GM23338 (cell line): ENCODE measurements around the gene GAB2. TPM values are rescaled to one million over a fixed set of nuclear protein-coding genes. Genes with fewer than 3 reads are reported as not detected.

Experiments used
- ATAC-seq: fragments of 200-7000 bp; cut with Tn5 transposase; 3 replicates; pipeline ENCODE4 v1.9.1; 2020
- DNase-seq: peaks from one replicate; pipeline ENCODE4 v3.0.0-alpha.2; 2015; ENCODE audit warnings: low spot score
- H2AFZ ChIP-seq: fragments of 200-600 bp; sonication (generic); 2 replicates; pipeline ENCODE4 v1.8.0; 2016; ENCODE audit warnings: antibody characterized with exemption, mild to moderate bottlenecking, moderate library complexity
- H3F3A ChIP-seq: fragments of 200-600 bp; sonication (generic); replicated peaks from 2 replicates; pipeline ENCODE4 v1.8.0; 2017; ENCODE audit warnings: antibody characterized with exemption, mixed run types, low read depth
- H3K27ac ChIP-seq: fragments of 200-600 bp; sonication (generic); 2 replicates; pipeline ENCODE4 v1.6.1; 2016; ENCODE audit warnings: low read depth
- H3K27me3 ChIP-seq: fragments of 200-600 bp; sonication (generic); 2 replicates; pipeline ENCODE4 v1.8.0; 2016; ENCODE audit warnings: mild to moderate bottlenecking, mixed run types, moderate library complexity; ENCODE audit not compliant: insufficient read depth
- H3K36me3 ChIP-seq: fragments of 200-600 bp; sonication (generic); 2 replicates; pipeline ENCODE4 v1.8.0; 2016; ENCODE audit warnings: mild to moderate bottlenecking; ENCODE audit not compliant: insufficient read depth
- H3K4me1 ChIP-seq: fragments of 200-600 bp; sonication (generic); 2 replicates; pipeline ENCODE4 v1.8.0; 2016; ENCODE audit warnings: mild to moderate bottlenecking, moderate library complexity; ENCODE audit not compliant: insufficient read depth
- H3K4me2 ChIP-seq: fragments of 200-600 bp; sonication (generic); 2 replicates; pipeline ENCODE4 v1.7.1; 2017; ENCODE audit warnings: mixed run types
- H3K4me3 ChIP-seq: fragments of 200-600 bp; sonication (generic); 2 replicates; pipeline ENCODE4 v1.6.1; 2016; ENCODE audit warnings: mixed run types
- H3K79me2 ChIP-seq: fragments of 200-600 bp; sonication (generic); replicated peaks from 2 replicates; pipeline ENCODE4 v1.8.0; 2017; ENCODE audit warnings: mild to moderate bottlenecking; ENCODE audit not compliant: insufficient read depth
- H3K9me2 ChIP-seq: fragments of 200-600 bp; sonication (generic); 2 replicates; pipeline ENCODE4 v1.8.0; 2017; ENCODE audit not compliant: insufficient read depth
- H4K20me1 ChIP-seq: fragments of 200-600 bp; sonication (generic); replicated peaks from 2 replicates; pipeline ENCODE4 v1.8.0; 2017; ENCODE audit warnings: mild to moderate bottlenecking; ENCODE audit not compliant: insufficient read depth
- H3K27ac Mint-ChIP-seq: 2 replicates; pipeline ENCODE4 v1.8.0; 2020; ENCODE audit warnings: inconsistent platforms, mild to moderate bottlenecking, moderate library complexity, mixed read lengths
- H3K27me3 Mint-ChIP-seq: 3 replicates; pipeline ENCODE4 v1.8.0; 2022; ENCODE audit warnings: low read depth, mild to moderate bottlenecking, moderate library complexity, mixed read lengths, inconsistent platforms; ENCODE audit not compliant: insufficient read depth, poor library complexity
- H3K36me3 Mint-ChIP-seq: 3 replicates; pipeline ENCODE4 v1.8.0; 2021; ENCODE audit warnings: low read depth, mild to moderate bottlenecking, inconsistent platforms, moderate library complexity, mixed read lengths
- H3K4me1 Mint-ChIP-seq: 3 replicates; pipeline ENCODE4 v1.8.0; 2020; ENCODE audit warnings: mild to moderate bottlenecking, inconsistent platforms, mixed read lengths
- H3K4me3 Mint-ChIP-seq: 3 replicates; pipeline ENCODE4 v1.8.0; 2021; ENCODE audit warnings: moderate library complexity, mild to moderate bottlenecking, inconsistent platforms, mixed read lengths
- H3K9me3 Mint-ChIP-seq: 3 replicates; pipeline ENCODE4 v1.8.0; 2020; ENCODE audit warnings: moderate library complexity, mild to moderate bottlenecking, inconsistent platforms, mixed read lengths
- EZH2phosphoT487 ChIP-seq: fragments of 200-600 bp; sonication (generic); IDR thresholded peaks from one replicate; pipeline ENCODE4 v1.8.1; 2018; ENCODE audit warnings: antibody characterized with exemption; ENCODE audit not compliant: unreplicated experiment
- JUNB ChIP-seq: IDR thresholded peaks from one replicate; pipeline ENCODE4 v1.6.1; 2016; ENCODE audit warnings: antibody characterized with exemption; ENCODE audit not compliant: unreplicated experiment
- polyA plus RNA-seq: library from polyadenylated mRNA; unstranded; fragments of >200 nt; fragmentation: Nextera tagmentation; extraction: Ambion mirVana; gene quantifications from 2 replicates; pipeline ENCODE4 v1.2.1, GENCODE V29; 2016
- total RNA-seq: library from RNA; depleted of rRNA; stranded (reverse); fragments of >200 nt; shearing (Covaris generic); gene quantifications from 2 replicates; pipeline ENCODE4 v1.2.3, GENCODE V29; 2014
- TF ChIP-seq, protein P1 (sequence below): fragments of 250-450 bp; sonication (Bioruptor Pico); IDR thresholded peaks from 2 replicates; pipeline ENCODE4 v1.5.0; 2020; ENCODE audit warnings: mild to moderate bottlenecking, moderate library complexity
- TF ChIP-seq, protein P2 (sequence below), 2 experiments: fragments of 200-600 bp in 1 of 2; sonication (generic) in 1 of 2; conservative IDR thresholded peaks; 2 replicates each; pipeline versions ENCODE4 v1.5.1 to v1.6.1; 2016 to 2017; ENCODE audit warnings: antibody characterized with exemption in 2 of 2, low read depth in 2 of 2, mild to moderate bottlenecking in 2 of 2, moderate library complexity in 1 of 2
- TF ChIP-seq, protein P3 (sequence below): IDR thresholded peaks from 2 replicates; pipeline ENCODE4 v1.6.1; 2016; ENCODE audit warnings: antibody characterized with exemption

The GAB2 gene
- total and polyA plus RNA-seq, 2 experiments from 2014 or later = 2.0 to 10.8 TPM

DNA sequence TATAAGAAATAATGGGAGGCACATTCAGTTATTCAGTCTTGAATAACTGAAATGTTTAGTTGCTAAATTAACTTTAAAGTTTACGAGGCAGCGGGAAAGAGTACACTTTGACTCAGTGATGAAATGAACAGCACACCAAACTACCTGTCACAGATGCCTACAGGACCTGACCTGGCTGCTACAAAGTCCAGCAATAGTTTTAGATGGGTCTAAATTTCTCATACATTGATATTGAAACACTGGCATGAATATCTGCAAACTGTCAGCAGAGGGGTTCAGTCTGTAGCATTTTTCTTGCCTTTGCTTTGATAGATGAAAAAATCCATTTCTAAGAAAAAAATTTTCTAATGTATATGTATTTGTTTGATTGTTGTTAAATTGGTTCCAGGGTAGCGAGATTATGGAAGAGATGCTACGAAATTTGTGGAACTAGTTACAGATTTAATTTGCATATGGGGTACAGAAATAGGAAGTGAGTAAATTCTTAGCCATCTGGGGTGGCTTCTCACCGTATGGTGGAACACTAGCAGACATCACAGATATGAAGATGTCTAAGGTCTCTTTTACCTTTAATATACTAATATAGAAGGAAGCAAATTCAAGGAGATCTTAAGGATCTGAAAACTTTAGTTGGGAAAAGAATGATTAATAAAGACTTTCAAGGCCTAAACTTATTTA is 20.8 kb upstream of the GAB2 start (continued):
- TF ChIP-seq, protein P1, sequence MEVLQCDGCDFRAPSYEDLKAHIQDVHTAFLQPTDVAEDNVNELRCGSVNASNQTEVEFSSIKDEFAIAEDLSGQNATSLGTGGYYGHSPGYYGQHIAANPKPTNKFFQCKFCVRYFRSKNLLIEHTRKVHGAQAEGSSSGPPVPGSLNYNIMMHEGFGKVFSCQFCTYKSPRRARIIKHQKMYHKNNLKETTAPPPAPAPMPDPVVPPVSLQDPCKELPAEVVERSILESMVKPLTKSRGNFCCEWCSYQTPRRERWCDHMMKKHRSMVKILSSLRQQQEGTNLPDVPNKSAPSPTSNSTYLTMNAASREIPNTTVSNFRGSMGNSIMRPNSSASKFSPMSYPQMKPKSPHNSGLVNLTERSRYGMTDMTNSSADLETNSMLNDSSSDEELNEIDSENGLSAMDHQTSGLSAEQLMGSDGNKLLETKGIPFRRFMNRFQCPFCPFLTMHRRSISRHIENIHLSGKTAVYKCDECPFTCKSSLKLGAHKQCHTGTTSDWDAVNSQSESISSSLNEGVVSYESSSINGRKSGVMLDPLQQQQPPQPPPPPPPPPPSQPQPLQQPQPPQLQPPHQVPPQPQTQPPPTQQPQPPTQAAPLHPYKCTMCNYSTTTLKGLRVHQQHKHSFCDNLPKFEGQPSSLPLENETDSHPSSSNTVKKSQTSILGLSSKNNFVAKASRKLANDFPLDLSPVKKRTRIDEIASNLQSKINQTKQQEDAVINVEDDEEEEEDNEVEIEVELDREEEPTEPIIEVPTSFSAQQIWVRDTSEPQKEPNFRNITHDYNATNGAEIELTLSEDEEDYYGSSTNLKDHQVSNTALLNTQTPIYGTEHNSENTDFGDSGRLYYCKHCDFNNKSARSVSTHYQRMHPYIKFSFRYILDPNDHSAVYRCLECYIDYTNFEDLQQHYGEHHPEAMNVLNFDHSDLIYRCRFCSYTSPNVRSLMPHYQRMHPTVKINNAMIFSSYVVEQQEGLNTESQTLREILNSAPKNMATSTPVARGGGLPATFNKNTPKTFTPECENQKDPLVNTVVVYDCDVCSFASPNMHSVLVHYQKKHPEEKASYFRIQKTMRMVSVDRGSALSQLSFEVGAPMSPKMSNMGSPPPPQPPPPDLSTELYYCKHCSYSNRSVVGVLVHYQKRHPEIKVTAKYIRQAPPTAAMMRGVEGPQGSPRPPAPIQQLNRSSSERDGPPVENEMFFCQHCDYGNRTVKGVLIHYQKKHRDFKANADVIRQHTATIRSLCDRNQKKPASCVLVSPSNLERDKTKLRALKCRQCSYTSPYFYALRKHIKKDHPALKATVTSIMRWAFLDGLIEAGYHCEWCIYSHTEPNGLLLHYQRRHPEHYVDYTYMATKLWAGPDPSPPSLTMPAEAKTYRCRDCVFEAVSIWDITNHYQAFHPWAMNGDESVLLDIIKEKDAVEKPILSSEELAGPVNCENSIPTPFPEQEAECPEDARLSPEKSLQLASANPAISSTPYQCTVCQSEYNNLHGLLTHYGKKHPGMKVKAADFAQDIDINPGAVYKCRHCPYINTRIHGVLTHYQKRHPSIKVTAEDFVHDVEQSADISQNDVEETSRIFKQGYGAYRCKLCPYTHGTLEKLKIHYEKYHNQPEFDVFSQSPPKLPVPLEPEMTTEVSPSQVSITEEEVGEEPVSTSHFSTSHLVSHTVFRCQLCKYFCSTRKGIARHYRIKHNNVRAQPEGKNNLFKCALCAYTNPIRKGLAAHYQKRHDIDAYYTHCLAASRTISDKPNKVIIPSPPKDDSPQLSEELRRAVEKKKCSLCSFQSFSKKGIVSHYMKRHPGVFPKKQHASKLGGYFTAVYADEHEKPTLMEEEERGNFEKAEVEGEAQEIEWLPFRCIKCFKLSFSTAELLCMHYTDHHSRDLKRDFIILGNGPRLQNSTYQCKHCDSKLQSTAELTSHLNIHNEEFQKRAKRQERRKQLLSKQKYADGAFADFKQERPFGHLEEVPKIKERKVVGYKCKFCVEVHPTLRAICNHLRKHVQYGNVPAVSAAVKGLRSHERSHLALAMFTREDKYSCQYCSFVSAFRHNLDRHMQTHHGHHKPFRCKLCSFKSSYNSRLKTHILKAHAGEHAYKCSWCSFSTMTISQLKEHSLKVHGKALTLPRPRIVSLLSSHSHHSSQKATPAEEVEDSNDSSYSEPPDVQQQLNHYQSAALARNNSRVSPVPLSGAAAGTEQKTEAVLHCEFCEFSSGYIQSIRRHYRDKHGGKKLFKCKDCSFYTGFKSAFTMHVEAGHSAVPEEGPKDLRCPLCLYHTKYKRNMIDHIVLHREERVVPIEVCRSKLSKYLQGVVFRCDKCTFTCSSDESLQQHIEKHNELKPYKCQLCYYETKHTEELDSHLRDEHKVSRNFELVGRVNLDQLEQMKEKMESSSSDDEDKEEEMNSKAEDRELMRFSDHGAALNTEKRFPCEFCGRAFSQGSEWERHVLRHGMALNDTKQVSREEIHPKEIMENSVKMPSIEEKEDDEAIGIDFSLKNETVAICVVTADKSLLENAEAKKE (CRISPR knock-in tag) = no peak

DNA sequence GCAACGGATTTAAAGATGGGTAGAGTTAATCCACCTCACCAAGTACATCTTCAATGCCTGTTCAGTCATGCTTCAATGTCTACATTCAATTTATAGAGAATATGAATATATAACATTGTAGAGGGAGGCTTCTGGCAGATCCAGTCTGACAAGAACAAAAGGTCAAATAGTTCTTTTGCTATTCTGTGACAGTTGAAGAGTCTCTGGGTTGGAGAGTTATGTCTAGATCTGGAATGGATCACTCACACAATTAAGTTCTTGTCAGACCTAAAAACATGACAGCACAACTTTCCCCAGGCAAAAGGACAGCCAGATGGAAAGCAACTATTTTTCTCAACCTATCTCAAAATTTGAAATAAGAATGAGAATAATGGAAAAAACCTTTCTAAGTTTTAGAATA is 15.3 kb upstream of the GAB2 start:
- H3K27ac ChIP-seq = no peak overlapping the region
- Mint-ChIP-seq H3K4me1 (peaks cover 6% of the 10 kb centered on the region), H3K36me3 (no peaks in the 10 kb centered on the region), H3K27me3 (no peaks in the 10 kb centered on the region), H3K9me3 (no peaks in the 10 kb centered on the region), H3K4me3 (no peak overlapping the region), H3K27ac (no peak overlapping the region)
- no peaks in the 10 kb centered on the region for H3K79me2 ChIP-seq
- no peak overlapping the region for H2AFZ ChIP-seq
- no peaks in the 10 kb centered on the region for H3K9me2 ChIP-seq
- H3K4me2 ChIP-seq = no peak overlapping the region
- no peak for ATAC-seq
- H4K20me1 ChIP-seq = no peaks in the 10 kb centered on the region; the same call in none of the 2 replicates
- DNase-seq = no peak
- H3K4me1 ChIP-seq = peaks cover 13% of the 10 kb centered on the region
- no peaks in the 10 kb centered on the region for H3K27me3 ChIP-seq
- no peaks in the 10 kb centered on the region; the same call in 1 of the 2 replicates for H3F3A ChIP-seq
- H3K4me3 ChIP-seq = no peak overlapping the region
- H3K36me3 ChIP-seq = no peaks in the 10 kb centered on the region
- TF ChIP-seq JUNB (no peak), EZH2phosphoT487 (no peak)
- TF ChIP-seq, protein P2, sequence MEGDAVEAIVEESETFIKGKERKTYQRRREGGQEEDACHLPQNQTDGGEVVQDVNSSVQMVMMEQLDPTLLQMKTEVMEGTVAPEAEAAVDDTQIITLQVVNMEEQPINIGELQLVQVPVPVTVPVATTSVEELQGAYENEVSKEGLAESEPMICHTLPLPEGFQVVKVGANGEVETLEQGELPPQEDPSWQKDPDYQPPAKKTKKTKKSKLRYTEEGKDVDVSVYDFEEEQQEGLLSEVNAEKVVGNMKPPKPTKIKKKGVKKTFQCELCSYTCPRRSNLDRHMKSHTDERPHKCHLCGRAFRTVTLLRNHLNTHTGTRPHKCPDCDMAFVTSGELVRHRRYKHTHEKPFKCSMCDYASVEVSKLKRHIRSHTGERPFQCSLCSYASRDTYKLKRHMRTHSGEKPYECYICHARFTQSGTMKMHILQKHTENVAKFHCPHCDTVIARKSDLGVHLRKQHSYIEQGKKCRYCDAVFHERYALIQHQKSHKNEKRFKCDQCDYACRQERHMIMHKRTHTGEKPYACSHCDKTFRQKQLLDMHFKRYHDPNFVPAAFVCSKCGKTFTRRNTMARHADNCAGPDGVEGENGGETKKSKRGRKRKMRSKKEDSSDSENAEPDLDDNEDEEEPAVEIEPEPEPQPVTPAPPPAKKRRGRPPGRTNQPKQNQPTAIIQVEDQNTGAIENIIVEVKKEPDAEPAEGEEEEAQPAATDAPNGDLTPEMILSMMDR (conservative IDR thresholded peaks at IDR 0.05; ENCODE audit: low read depth in 2 of 2) = no peak
- TF ChIP-seq, protein P1 (CRISPR knock-in tag) = no peak
- TF ChIP-seq, protein P3, sequence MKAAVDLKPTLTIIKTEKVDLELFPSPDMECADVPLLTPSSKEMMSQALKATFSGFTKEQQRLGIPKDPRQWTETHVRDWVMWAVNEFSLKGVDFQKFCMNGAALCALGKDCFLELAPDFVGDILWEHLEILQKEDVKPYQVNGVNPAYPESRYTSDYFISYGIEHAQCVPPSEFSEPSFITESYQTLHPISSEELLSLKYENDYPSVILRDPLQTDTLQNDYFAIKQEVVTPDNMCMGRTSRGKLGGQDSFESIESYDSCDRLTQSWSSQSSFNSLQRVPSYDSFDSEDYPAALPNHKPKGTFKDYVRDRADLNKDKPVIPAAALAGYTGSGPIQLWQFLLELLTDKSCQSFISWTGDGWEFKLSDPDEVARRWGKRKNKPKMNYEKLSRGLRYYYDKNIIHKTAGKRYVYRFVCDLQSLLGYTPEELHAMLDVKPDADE = no peak
